Testis (tissue), 3 donors: ENCODE measurements around the gene STK17A. TPM values are rescaled to one million over a fixed set of nuclear protein-coding genes. Genes with fewer than 3 reads are reported as not detected.
"Not testable (repeated sequence)": the region's sequence is repeated elsewhere in the genome, so short reads cannot be mapped to it uniquely, and the experiment has no call there.

Experiments
- DNase-seq: peaks from one replicate; pipeline ENCODE4 v3.0.0-alpha.2; 2019
- H3K27ac ChIP-seq, 2 donors: fragments of 200-600 bp; sonication (generic); one replicate each; pipeline ENCODE4 v1.5.1; 2019
- H3K27me3 ChIP-seq: fragments of 200-600 bp; sonication (generic); one replicate; pipeline ENCODE4 v1.5.1; 2019
- H3K36me3 ChIP-seq: fragments of 200-600 bp; sonication (generic); one replicate; pipeline ENCODE4 v1.5.1; 2017; ENCODE audit warnings: low read depth; ENCODE audit errors: missing control alignments
- H3K4me1 ChIP-seq: fragments of 200-600 bp; sonication (generic); one replicate; pipeline ENCODE4 v1.5.1; 2019
- H3K4me3 ChIP-seq, 2 donors: fragments of 200-600 bp; sonication (generic); one replicate each; pipeline ENCODE4 v1.5.1; 2017 to 2019
- H3K9me3 ChIP-seq: fragments of 200-600 bp; sonication (generic); one replicate; pipeline ENCODE4 v1.5.1; 2017
- CTCF ChIP-seq, 3 experiments: fragments of 450-650 bp in 2 of 3; fragments of 200-600 bp in 1 of 3; sonication (generic) in 1 of 3; IDR thresholded peaks; one replicate each; pipeline ENCODE4 v1.5.1; 2016 to 2019; ENCODE audit warnings: antibody characterized with exemption in 3 of 3, mild to moderate bottlenecking in 2 of 3, moderate library complexity in 1 of 3
- POLR2A ChIP-seq: fragments of 450-650 bp; IDR thresholded peaks from one replicate; pipeline ENCODE4 v1.6.1; 2017; ENCODE audit warnings: antibody characterized with exemption, mild to moderate bottlenecking, moderate library complexity
- WGBS, 2 donors: methylation state at CpG; one replicate each; pipeline ENCODE4 v1.1.5; 2018; 5-methylcytosine and 5-hydroxymethylcytosine counted together
- intact Hi-C: fragments of 100-400 bp; cut with DNase I; formaldehyde crosslinking; loops from one replicate; pipeline ENCODE4 v1.15.1; 2023; ENCODE audit warnings: low total_unique reads
- polyA plus RNA-seq: library from polyadenylated mRNA; stranded (reverse); fragments of 350-450 nt; fragmentation: Illumina TruSeq; extraction: RNeasy Lipid Tissue Mini Kit (QIAGEN cat#74804); gene quantifications from one replicate; pipeline ENCODE4 v1.2.3, GENCODE V29; 2014; ENCODE audit warnings: low read depth, low replicate concordance; ENCODE audit not compliant: insufficient read depth
- total RNA-seq, 2 donors: library from RNA; depleted of rRNA; stranded (reverse); fragments of >200 nt; gene quantifications; one replicate each; pipeline ENCODE4 v1.2.3, GENCODE V29; 2016

STK17A gene
- total and polyA plus RNA-seq, 3 donors from 2014 or later, result 14.8 to 43.2 (median 18.8) TPM

GRCh38 chr7:43668035-43668434, 85.1 kb downstream of the STK17A start:
- DNase-seq, result no peak
- Histone ChIP-seq H3K4me1 (no peaks in the 10 kb centered on the region), H3K4me3 (no peak overlapping the region), H3K27me3 (no peaks in the 10 kb centered on the region), H3K36me3 (no peaks in the 10 kb centered on the region), H3K9me3 (no peaks in the 10 kb centered on the region), H3K27ac (no peak overlapping the region)
- intact Hi-C loops, result no loop called here
- WGBS, 2 donors, result 80 to 93% methylated on average over 1 of the region's 1 CpG
- TF ChIP-seq POLR2A, result no peak
- TF ChIP-seq CTCF (IDR thresholded peaks at IDR 0.05), result no peak

GRCh38 chr7:43669286-43670081, 86.6 kb downstream of the STK17A start:
- H3K36me3 ChIP-seq, result no peaks in the 10 kb centered on the region
- H3K9me3 ChIP-seq, result no peaks in the 10 kb centered on the region
- no peak overlapping the region for H3K4me3 ChIP-seq
- DNase-seq, result no peak
- no peak overlapping the region for H3K27ac ChIP-seq
- no peaks in the 10 kb centered on the region for H3K27me3 ChIP-seq
- WGBS, 2 donors, result 81 to 88% methylated on average over 15 of the region's 15 CpGs
- H3K4me1 ChIP-seq, result peaks cover 4% of the 10 kb centered on the region
- intact Hi-C loops, result no loop called here
- no peak for TF ChIP-seq POLR2A
- no peak for TF ChIP-seq CTCF (IDR thresholded peaks at IDR 0.05)

GRCh38 chr7:43671521-43671920, 88.6 kb downstream of the STK17A start:
- Histone ChIP-seq H3K36me3 (no peaks in the 10 kb centered on the region), H3K4me3 (no peak overlapping the region), H3K9me3 (no peaks in the 10 kb centered on the region), H3K27ac (no peak overlapping the region), H3K4me1 (peaks cover 4% of the 10 kb centered on the region), H3K27me3 (no peaks in the 10 kb centered on the region)
- DNase-seq, result no peak
- no peak for TF ChIP-seq POLR2A
- no peak for TF ChIP-seq CTCF (IDR thresholded peaks at IDR 0.05)
- intact Hi-C loops, result no loop called here
- 61 to 66% methylated on average over 4 of the region's 4 CpGs for WGBS, 2 donors

DNA sequence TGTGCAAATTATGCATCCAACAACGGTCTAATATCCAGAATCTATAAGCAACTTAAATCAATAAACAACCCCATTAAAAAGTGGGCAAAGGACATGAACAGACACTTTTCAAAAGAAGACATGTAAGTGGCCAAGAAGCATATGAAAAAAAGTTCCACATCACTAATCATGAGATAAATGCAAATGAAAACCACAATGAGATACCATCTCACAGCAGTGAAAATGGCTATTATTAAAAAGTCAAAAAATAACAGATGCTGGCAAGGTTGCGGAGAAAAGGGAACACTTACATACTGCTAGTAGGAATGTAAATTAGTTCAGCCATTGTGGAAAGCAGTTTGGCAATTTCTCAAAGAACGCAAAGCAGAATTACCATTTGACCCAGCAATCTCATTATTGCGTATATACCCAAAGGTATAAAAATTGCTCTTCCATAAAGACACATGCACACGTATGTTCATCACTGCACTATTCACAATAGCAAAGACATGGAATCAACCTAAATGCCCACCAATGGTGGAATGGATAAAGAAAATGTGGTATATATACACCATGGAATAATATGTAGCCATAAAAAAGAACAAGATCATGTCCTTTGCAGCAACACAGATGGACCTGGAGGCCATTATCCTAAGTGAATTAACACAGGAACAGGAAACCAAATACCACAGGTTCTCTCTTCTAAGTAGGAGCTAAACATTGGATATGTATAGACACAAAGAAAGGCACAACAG, 90.5 kb downstream of the STK17A start:
- H3K4me1 ChIP-seq, H3K4me3 ChIP-seq, H3K36me3 ChIP-seq, H3K27ac ChIP-seq, H3K27me3 ChIP-seq, H3K9me3 ChIP-seq, DNase-seq, intact Hi-C loops: not testable (repeated sequence)
- 82 to 88% methylated on average over 5 of the region's 5 CpGs for WGBS, 2 donors

DNA sequence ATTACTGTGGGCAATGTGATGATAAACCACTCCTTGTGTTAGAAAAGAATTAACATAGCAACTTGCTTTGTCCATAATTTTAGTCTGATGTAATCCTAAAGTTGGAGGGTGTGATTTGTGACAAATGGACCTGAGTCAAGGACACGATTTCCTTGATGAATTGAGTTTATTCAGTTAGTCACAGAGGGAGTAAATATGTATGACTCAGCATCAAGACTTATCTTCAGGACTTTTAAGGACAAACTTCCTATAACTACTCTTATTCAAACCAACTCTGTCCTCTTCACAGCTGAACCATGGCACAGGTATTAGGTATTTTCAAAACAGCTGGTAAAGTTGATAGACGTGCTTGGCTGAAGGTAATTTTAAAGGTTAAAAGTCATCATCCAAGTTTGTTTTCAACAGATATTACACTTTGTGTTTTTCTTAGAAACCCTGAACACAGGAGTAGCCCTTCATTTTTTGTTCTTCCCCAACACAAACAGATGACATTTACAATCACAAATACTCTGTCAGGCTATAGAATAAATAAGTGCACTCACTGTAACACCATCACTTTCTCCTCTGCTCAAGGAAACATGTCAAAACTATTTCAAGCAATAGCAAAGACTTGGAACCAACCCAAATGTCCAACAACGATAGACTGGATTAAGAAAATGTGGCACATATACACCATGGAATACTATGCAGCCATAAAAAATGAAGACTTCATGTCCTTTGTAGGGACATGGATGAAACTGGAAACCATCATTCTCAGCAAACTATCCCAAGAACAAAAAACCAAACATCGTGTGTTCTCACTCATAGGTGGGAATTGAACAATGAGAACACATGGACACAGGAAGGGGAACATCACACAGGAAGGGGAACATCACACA, 91.9 kb downstream of the STK17A start:
- no peak overlapping the region for H3K4me3 ChIP-seq
- no peak for DNase-seq
- TF ChIP-seq CTCF (IDR thresholded peaks at IDR 0.05) (no peak), POLR2A (no peak)
- H3K27ac ChIP-seq, result no peak overlapping the region
- intact Hi-C loops, result no loop called here
- no peaks in the 10 kb centered on the region for H3K36me3 ChIP-seq
- no peaks in the 10 kb centered on the region for H3K9me3 ChIP-seq
- peaks cover 9% of the 10 kb centered on the region for H3K4me1 ChIP-seq
- 49 to 58% methylated on average over 4 of the region's 4 CpGs for WGBS, 2 donors
- H3K27me3 ChIP-seq, result no peaks in the 10 kb centered on the region
